Natural killer cell treated with Interleukin-12 subunit alpha and Interleukin-12 subunit beta and Interleukin-15 and Interleukin-18, amount 100 ng/mL, for 72 hours (primary cell): ENCODE measurements around the gene SCCPDH. TPM values are rescaled to one million over a fixed set of nuclear protein-coding genes. Genes with fewer than 3 reads are reported as not detected.

ENCODE experiments used
- ATAC-seq, 2 donors: fragments of 150-1000 bp; cut with Tn5 transposase in 1 of 2; sonication (Bioruptor Pico), chemical (Tn5 transposase) in 1 of 2; 2 replicates each; pipeline ENCODE4 v1.10.0; 2021
- DNase-seq: peaks from one replicate; pipeline ENCODE4 v3.0.0; 2022; ENCODE audit warnings: low spot score
- H3K27ac Mint-ChIP-seq, 2 donors: 1 replicate in 1 of 2; 2 replicates in 1 of 2; pipeline ENCODE4 v1.8.0; 2022; ENCODE audit warnings: mixed read lengths in 2 of 2, mild to moderate bottlenecking in 1 of 2, moderate library complexity in 1 of 2
- H3K27me3 Mint-ChIP-seq, 2 donors: 1 replicate in 1 of 2; 2 replicates in 1 of 2; pipeline ENCODE4 v1.8.0; 2022; ENCODE audit warnings: mixed read lengths in 2 of 2
- H3K36me3 Mint-ChIP-seq: one replicate; pipeline ENCODE4 v1.8.0; 2022; ENCODE audit warnings: mixed read lengths
- H3K4me1 Mint-ChIP-seq, 2 donors: 1 replicate in 1 of 2; 2 replicates in 1 of 2; pipeline ENCODE4 v1.8.0; 2022; ENCODE audit warnings: low read depth in 2 of 2, mixed read lengths in 2 of 2, mild to moderate bottlenecking in 1 of 2
- H3K4me3 Mint-ChIP-seq: one replicate; pipeline ENCODE4 v1.8.0; 2022; ENCODE audit warnings: mixed read lengths
- H3K9me3 Mint-ChIP-seq: 2 replicates; pipeline ENCODE4 v1.8.0; 2022; ENCODE audit warnings: mixed read lengths
- total RNA-seq, 2 donors: library from RNA; stranded (reverse); gene quantifications; one replicate each; pipeline ENCODE4 v1.2.3, GENCODE V29; 2022

SCCPDH gene
- total RNA-seq, 2 donors from 2014 or later = 12.3 to 18.2 TPM

- peaks cover 0 to 4% of the 10 kb centered on the region in 2 donors for H3K27me3 Mint-ChIP-seq
- H3K4me3 Mint-ChIP-seq = no peak overlapping the region
- H3K27ac Mint-ChIP-seq = no peak overlapping the region
- H3K36me3 Mint-ChIP-seq = no peaks in the 10 kb centered on the region
- no peak for DNase-seq
- peaks cover under 1 to 11% of the 10 kb centered on the region in 2 donors for H3K4me1 Mint-ChIP-seq
- ATAC-seq = no peak
- H3K9me3 Mint-ChIP-seq = no peaks in the 10 kb centered on the region
Observed at GRCh38 chr1:246787781-246788513, 63.7 kb downstream of the SCCPDH start.

- DNase-seq (no peak), ATAC-seq (no peak)
- Mint-ChIP-seq H3K27me3 (peaks cover 0 to 4% of the 10 kb centered on the region in 2 donors), H3K36me3 (no peaks in the 10 kb centered on the region), H3K27ac (no peak overlapping the region), H3K9me3 (no peaks in the 10 kb centered on the region), H3K4me3 (no peak overlapping the region), H3K4me1 (peaks cover 0 to 15% of the 10 kb centered on the region in 2 donors)
Observed at GRCh38 chr1:246788895-246789338, 64.7 kb downstream of the SCCPDH start.

GRCh38 chr1:246789454-246790339 lies 65.5 kb downstream of the SCCPDH start:
- no peak for ATAC-seq
- no peak overlapping the region for H3K27ac Mint-ChIP-seq
- DNase-seq = no peak
- peaks cover 0 to 13% of the 10 kb centered on the region in 2 donors for H3K4me1 Mint-ChIP-seq
- no peaks in the 10 kb centered on the region for H3K9me3 Mint-ChIP-seq
- H3K36me3 Mint-ChIP-seq = no peaks in the 10 kb centered on the region
- no peak overlapping the region for H3K4me3 Mint-ChIP-seq
- H3K27me3 Mint-ChIP-seq = peaks cover 0 to 4% of the 10 kb centered on the region in 2 donors

DNA sequence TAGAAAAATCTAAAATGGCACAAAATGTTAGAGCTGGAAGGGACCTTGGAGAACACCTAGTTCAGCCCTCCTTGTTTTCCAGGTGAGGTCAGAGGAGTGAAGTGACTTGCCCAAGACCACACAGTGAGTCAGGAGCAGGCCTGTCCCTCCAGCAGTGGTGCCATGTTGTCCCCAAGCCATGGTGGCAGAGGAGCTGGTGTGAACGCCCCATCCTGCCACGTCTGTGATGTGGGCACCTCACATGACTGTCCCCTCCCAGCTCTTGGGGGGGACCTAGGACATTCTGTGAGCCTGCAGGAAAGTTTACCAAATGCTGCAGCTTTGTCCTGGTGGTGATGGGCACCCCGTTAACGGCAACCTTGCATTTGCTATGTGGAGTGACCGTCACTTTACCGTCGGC lies 66.2 kb downstream of the SCCPDH start:
- Mint-ChIP-seq H3K4me3 (no peak overlapping the region), H3K27ac (no peak overlapping the region), H3K27me3 (peaks cover 0 to 4% of the 10 kb centered on the region in 2 donors), H3K36me3 (no peaks in the 10 kb centered on the region), H3K4me1 (peaks cover 0 to 9% of the 10 kb centered on the region in 2 donors), H3K9me3 (no peaks in the 10 kb centered on the region)
- ATAC-seq (no peak), DNase-seq (no peak)

GRCh38 chr1:246790833-246791232 lies 66.6 kb downstream of the SCCPDH start:
- ATAC-seq (no peak), DNase-seq (no peak)
- Mint-ChIP-seq H3K36me3 (no peaks in the 10 kb centered on the region), H3K4me3 (no peak overlapping the region), H3K27me3 (peaks cover 0 to 4% of the 10 kb centered on the region in 2 donors), H3K27ac (no peak overlapping the region), H3K4me1 (peaks cover 0 to 8% of the 10 kb centered on the region in 2 donors), H3K9me3 (no peaks in the 10 kb centered on the region)

DNA sequence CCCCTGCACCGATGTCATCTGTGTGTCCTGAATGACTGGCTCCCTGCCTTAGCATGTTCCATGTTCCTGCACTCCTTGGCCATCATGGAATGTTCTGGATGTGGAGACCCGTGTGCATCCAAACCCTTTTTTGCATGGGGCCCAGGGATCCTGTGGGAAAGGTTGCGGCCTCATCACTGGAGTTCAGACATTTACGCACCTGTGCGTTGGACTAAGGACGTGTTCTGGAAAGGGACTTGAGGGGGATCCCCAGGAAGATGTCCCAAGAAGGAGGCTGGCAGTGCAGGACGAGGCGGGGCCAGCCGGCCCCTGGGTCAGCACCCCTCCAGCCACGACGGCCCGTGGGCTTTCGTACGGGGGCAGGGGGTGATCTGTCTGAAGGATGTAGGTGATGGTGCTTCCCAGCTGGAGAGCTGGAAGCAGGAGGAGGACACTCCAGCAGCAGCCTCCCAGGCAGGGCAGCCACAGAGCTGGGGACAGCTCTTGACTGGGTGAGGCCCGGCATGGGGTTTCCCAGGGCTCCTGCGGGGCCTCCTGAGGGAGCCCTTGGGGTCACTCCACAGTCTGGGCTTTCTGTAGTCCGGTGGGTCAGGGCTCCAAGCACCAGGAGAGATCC lies 67.2 kb downstream of the SCCPDH start:
- DNase-seq (no peak), ATAC-seq (no peak)
- Mint-ChIP-seq H3K4me1 (peaks cover 0 to 6% of the 10 kb centered on the region in 2 donors), H3K9me3 (no peaks in the 10 kb centered on the region), H3K27ac (no peak overlapping the region), H3K27me3 (peaks cover 0 to 4% of the 10 kb centered on the region in 2 donors), H3K36me3 (no peaks in the 10 kb centered on the region), H3K4me3 (no peak overlapping the region)

DNA sequence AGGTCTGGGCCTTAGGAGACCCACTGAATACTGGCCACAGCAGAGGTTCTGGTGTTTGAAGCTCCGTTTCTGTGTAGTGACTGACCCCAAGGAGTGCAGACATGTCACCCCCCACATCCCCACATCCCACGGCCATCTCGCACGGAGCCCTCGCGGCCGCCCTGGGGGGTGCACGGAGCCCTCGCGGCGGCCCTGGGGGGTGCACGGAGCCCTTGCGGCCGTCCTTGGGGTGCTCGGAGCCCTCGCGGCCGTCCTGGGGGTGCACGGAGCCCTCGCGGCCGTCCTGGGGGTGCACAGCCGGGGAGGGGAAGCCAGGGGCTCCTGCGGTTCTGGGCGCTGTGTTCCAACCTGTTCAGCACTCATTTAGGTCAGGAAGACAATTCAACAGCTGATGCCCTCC lies 68.4 kb downstream of the SCCPDH start:
- no peaks in the 10 kb centered on the region for H3K9me3 Mint-ChIP-seq
- peaks cover 0 to 6% of the 10 kb centered on the region in 2 donors for H3K4me1 Mint-ChIP-seq
- no peak overlapping the region for H3K27ac Mint-ChIP-seq

GRCh38 chr1:246793356-246793896 lies 69.2 kb downstream of the SCCPDH start:
- H3K27me3 Mint-ChIP-seq = peaks cover 0 to 4% of the 10 kb centered on the region in 2 donors
- H3K4me1 Mint-ChIP-seq = peaks cover 0 to 6% of the 10 kb centered on the region in 2 donors
- no peak for ATAC-seq
- no peak for DNase-seq
- no peaks in the 10 kb centered on the region for H3K9me3 Mint-ChIP-seq
- H3K27ac Mint-ChIP-seq = no peak overlapping the region
- H3K36me3 Mint-ChIP-seq = no peaks in the 10 kb centered on the region
- no peak overlapping the region for H3K4me3 Mint-ChIP-seq

More for the DNA sequence above, 68.4 kb downstream of the SCCPDH start:
- Mint-ChIP-seq H3K36me3 (no peaks in the 10 kb centered on the region), H3K4me3 (no peak overlapping the region), H3K27me3 (peaks cover 0 to 4% of the 10 kb centered on the region in 2 donors)
- ATAC-seq = no peak
- no peak for DNase-seq

- peaks cover 0 to 4% of the 10 kb centered on the region in 2 donors for H3K27me3 Mint-ChIP-seq
- ATAC-seq = no peak
- no peaks in the 10 kb centered on the region for H3K9me3 Mint-ChIP-seq
- H3K4me1 Mint-ChIP-seq = peaks cover 0 to 4% of the 10 kb centered on the region in 2 donors
- no peaks in the 10 kb centered on the region for H3K36me3 Mint-ChIP-seq
- no peak overlapping the region for H3K4me3 Mint-ChIP-seq
- DNase-seq = no peak
- no peak overlapping the region for H3K27ac Mint-ChIP-seq
Observed at GRCh38 chr1:246794048-246794827, 70.0 kb downstream of the SCCPDH start.

DNA sequence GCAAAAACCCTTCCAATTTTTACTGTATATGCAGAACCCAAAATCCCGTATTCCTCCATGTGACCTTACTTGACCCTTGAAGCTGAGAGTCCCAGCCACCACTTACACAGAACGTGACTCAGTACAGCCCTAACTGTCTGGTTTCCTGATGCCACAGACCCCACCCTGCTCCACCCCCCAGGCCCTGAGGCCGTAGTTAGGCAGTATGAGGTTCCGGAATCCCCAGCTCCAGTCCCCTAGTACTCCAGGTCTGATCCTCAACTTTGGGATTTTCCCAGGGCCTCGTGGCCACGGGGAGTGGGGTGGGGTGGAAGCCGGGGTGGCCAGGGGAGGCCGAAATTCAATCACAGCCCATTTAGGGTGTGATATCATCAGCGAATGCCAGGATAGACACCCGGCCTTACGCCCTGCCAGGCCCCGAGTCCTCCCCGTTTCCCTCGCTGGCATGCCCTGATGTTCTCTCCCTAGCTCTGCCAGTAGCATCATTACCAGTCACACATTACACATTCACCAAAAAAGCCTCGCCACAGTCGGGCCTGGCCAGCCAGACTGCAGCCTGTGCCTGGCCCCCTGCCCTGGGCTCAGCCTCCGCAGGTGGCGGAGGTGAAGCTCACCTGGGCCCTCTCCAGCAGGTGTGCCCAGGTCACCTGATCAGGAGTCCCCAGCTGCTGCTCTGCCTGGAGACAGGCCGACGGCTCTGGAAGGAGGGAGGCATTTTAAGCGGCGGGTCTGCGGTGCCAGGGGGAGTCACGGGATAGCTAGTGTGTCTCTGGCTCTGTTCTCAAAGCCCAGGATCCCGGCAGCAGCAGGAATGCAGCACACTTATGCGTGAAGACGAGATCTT lies 70.8 kb downstream of the SCCPDH start:
- Mint-ChIP-seq H3K27ac (no peak overlapping the region), H3K36me3 (no peaks in the 10 kb centered on the region), H3K9me3 (no peaks in the 10 kb centered on the region), H3K27me3 (peaks cover 0 to 4% of the 10 kb centered on the region in 2 donors), H3K4me1 (peaks cover 0 to 3% of the 10 kb centered on the region in 2 donors), H3K4me3 (no peak overlapping the region)
- DNase-seq (no peak), ATAC-seq (no peak)

DNA sequence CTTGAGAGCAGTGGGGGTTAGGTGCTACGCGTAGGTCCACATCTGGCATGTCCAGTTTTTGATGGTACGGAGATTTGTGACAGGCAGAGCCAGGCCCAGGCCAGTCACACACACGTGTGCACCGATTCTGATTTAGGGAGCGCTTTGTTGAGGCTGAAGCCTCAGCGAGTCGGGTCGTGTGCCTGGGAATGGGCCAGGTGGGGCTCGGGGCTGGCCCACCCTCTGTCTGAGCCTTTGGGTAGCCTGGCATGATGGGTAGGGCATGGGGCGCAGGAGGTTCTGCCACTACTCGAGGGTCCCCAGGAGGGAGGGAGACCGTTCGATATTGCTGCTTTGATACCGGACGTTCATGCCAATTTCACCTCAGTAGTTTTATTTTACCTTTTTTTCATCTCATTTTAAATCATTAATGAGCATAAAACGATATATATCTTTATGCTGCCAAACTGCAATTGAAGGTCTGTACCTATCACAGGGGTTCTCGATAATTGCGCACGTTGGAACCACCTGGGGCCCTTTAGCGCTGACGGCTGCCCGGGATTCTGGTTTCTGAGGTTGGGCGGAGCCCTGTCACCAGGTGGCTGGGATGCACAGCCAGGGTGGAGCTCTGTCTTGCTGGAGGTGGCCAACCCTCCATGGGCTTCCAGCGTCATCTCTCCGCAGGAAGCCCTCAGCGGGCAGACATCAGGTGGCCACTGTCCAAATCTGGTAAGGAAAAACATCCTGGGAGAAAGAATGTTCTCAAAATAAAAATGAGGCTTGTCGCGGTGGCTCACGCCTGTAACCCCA lies 71.9 kb downstream of the SCCPDH start:
- Mint-ChIP-seq H3K9me3 (no peaks in the 10 kb centered on the region), H3K4me1 (peaks cover 0 to 3% of the 10 kb centered on the region in 2 donors), H3K4me3 (no peak overlapping the region), H3K27me3 (no peaks in the 10 kb centered on the region), H3K27ac (no peak overlapping the region), H3K36me3 (no peaks in the 10 kb centered on the region)
- DNase-seq (no peak), ATAC-seq (no peak)

- no peak for DNase-seq
- peaks cover 0 to 3% of the 10 kb centered on the region in 2 donors for H3K4me1 Mint-ChIP-seq
- ATAC-seq = no peak
- no peak overlapping the region for H3K27ac Mint-ChIP-seq
- no peaks in the 10 kb centered on the region for H3K9me3 Mint-ChIP-seq
- H3K4me3 Mint-ChIP-seq = no peak overlapping the region
- H3K36me3 Mint-ChIP-seq = no peaks in the 10 kb centered on the region
- peaks cover 0 to 1% of the 10 kb centered on the region in 2 donors for H3K27me3 Mint-ChIP-seq
Observed at GRCh38 chr1:246797157-246797556, 72.9 kb downstream of the SCCPDH start.
